Testis (tissue), 2 donors: ENCODE data around the gene BDH2.

Experiments used
- POLR2A ChIP-seq: fragments of 450-650 bp; IDR thresholded peaks from one replicate; pipeline ENCODE4 v1.6.1; 2017; ENCODE audit warnings: antibody characterized with exemption, mild to moderate bottlenecking, moderate library complexity
- TF ChIP-seq, protein P1 (sequence below), 3 experiments: fragments of 450-650 bp in 2 of 3; fragments of 200-600 bp in 1 of 3; sonication (generic) in 1 of 3; IDR thresholded peaks; one replicate each; pipeline ENCODE4 v1.5.1; 2016 to 2019; ENCODE audit warnings: antibody characterized with exemption in 3 of 3, mild to moderate bottlenecking in 2 of 3, moderate library complexity in 1 of 3

DNA sequence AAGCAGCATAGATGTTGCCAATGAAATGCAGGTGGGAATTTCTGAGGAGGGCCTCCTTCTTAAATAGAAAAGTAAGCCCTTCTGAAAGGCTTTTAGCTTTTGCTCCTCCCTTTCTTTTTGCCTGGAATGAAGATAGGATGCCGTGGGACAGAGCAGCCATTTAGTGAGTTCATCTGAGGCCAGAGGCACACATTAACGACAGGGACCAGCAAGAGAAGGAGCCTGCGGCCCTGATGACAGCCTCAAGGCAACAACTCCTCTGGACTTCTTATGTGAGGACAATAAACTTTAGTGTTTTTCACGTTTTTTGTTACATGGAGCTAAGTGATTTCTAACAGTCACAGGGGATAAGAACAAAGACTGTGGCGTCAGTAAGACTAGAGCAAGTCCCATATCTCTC is 1.1 kb upstream of the BDH2 start:
- TF ChIP-seq, protein P1, sequence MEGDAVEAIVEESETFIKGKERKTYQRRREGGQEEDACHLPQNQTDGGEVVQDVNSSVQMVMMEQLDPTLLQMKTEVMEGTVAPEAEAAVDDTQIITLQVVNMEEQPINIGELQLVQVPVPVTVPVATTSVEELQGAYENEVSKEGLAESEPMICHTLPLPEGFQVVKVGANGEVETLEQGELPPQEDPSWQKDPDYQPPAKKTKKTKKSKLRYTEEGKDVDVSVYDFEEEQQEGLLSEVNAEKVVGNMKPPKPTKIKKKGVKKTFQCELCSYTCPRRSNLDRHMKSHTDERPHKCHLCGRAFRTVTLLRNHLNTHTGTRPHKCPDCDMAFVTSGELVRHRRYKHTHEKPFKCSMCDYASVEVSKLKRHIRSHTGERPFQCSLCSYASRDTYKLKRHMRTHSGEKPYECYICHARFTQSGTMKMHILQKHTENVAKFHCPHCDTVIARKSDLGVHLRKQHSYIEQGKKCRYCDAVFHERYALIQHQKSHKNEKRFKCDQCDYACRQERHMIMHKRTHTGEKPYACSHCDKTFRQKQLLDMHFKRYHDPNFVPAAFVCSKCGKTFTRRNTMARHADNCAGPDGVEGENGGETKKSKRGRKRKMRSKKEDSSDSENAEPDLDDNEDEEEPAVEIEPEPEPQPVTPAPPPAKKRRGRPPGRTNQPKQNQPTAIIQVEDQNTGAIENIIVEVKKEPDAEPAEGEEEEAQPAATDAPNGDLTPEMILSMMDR (IDR thresholded peaks at IDR 0.05), result no peak
- TF ChIP-seq POLR2A, result no peak
